Measurements from ENCODE around the gene IFNL4. TPM values are rescaled to one million over a fixed set of nuclear protein-coding genes. Genes with fewer than 3 reads are reported as not detected.

The IFNL4 gene
- total and polyA plus RNA-seq, 4 donors = not detected

GRCh38 chr19:39212375-39212742 lies 36.3 kb downstream of the IFNL4 start:
- DNase-seq (ENCODE audit: low spot score) = peak; percentile 44
- H3K9ac ChIP-seq (ENCODE audit: low read depth in 1 of 2, low read length in 2 of 2) = no peak overlapping the region
- H3K27ac ChIP-seq (ENCODE audit: low read depth in 1 of 2, low read length in 2 of 2) = no peak overlapping the region
- H3K4me1 ChIP-seq (ENCODE audit: control insufficient read depth in 4 of 4, insufficient read depth in 4 of 4, low read length in 3 of 4) = no peaks in the 10 kb centered on the region
- H3K27me3 ChIP-seq (ENCODE audit: control insufficient read depth in 4 of 4, insufficient read depth in 4 of 4, low read length in 3 of 4) = peaks cover 0 to 3% (median 0%) of the 10 kb centered on the region in 4 donors
- TF ChIP-seq EGR1 (IDR thresholded peaks at IDR 0.05; ENCODE audit: low read depth in 2 of 2) (no peak), CTCF (IDR thresholded peaks at IDR 0.05; ENCODE audit: low read depth, low read length, missing input control) (peak; percentile 45), RAD21 (IDR thresholded peaks at IDR 0.05) (peak; percentile 73 to 83)
- 23% methylated on average over 8 of the region's 8 CpGs for WGBS
- H3K4me3 ChIP-seq (ENCODE audit: low read depth in 1 of 3, low read length in 3 of 3) = no peak overlapping the region
- no peaks in the 10 kb centered on the region for H3K36me3 ChIP-seq (ENCODE audit: control insufficient read depth in 4 of 4, insufficient read depth in 3 of 4, low read depth in 1 of 4, low read length in 3 of 4)
- peaks cover 0 to 2% (median 0%) of the 10 kb centered on the region in 4 donors for H3K9me3 ChIP-seq (ENCODE audit: control insufficient read depth in 4 of 4, low read length in 3 of 4)

- TF ChIP-seq ATF3 (IDR thresholded peaks at IDR 0.05) (no peak), YY1 (IDR thresholded peaks at IDR 0.05) (no peak), ZBTB33 (IDR thresholded peaks at IDR 0.05) (no peak), SP1 (IDR thresholded peaks at IDR 0.05) (no peak), FOXA2 (IDR thresholded peaks at IDR 0.05) (no peak), RXRA (IDR thresholded peaks at IDR 0.05) (no peak), MAX (IDR thresholded peaks at IDR 0.05) (no peak), REST (IDR thresholded peaks at IDR 0.05) (no peak), NR2F2 (IDR thresholded peaks at IDR 0.05) (no peak), FOXA1 (IDR thresholded peaks at IDR 0.05) (no peak), HNF4A (conservative IDR thresholded peaks at IDR 0.05) (no peak), HNF4G (IDR thresholded peaks at IDR 0.05) (no peak), RAD21 (IDR thresholded peaks at IDR 0.05) (no peak), JUND (IDR thresholded peaks at IDR 0.05) (no peak), TAF1 (conservative IDR thresholded peaks at IDR 0.05) (no peak), GABPA (IDR thresholded peaks at IDR 0.05 in 1 of 2, conservative IDR thresholded peaks at IDR 0.05 in 1 of 2) (no peak), EGR1 (IDR thresholded peaks at IDR 0.05; ENCODE audit: low read depth in 2 of 2) (no peak)
- 76% methylated on average over 13 of the region's 13 CpGs for WGBS
- no peaks in the 10 kb centered on the region for H3K36me3 ChIP-seq (ENCODE audit: control insufficient read depth in 4 of 4, insufficient read depth in 3 of 4, low read depth in 1 of 4, low read length in 3 of 4)
Measured at GRCh38 chr19:39211731-39212374, 36.8 kb downstream of the IFNL4 start.

More at GRCh38 chr19:39211731-39212374, 36.8 kb downstream of the IFNL4 start:
- no peak overlapping the region for H3K9ac ChIP-seq (ENCODE audit: low read depth in 1 of 2, low read length in 2 of 2)
- H3K4me1 ChIP-seq (ENCODE audit: control insufficient read depth in 4 of 4, insufficient read depth in 4 of 4, low read length in 3 of 4) = no peaks in the 10 kb centered on the region
- DNase-seq (ENCODE audit: low spot score) = no peak
- peaks cover 0 to 3% (median 0%) of the 10 kb centered on the region in 4 donors for H3K27me3 ChIP-seq (ENCODE audit: control insufficient read depth in 4 of 4, insufficient read depth in 4 of 4, low read length in 3 of 4)
- H3K9me3 ChIP-seq (ENCODE audit: control insufficient read depth in 4 of 4, low read length in 3 of 4) = peaks cover 0 to 2% (median 0%) of the 10 kb centered on the region in 4 donors
- H3K4me3 ChIP-seq (ENCODE audit: low read depth in 1 of 3, low read length in 3 of 3) = no peak overlapping the region
- H3K27ac ChIP-seq (ENCODE audit: low read depth in 1 of 2, low read length in 2 of 2) = no peak overlapping the region

Measured in liver (tissue), 9 donors.